Measurements from ENCODE around the gene RMI2.
"Not testable (repeated sequence)": the region's sequence is repeated elsewhere in the genome, so short reads cannot be mapped to it uniquely, and the experiment has no call there.

DNA sequence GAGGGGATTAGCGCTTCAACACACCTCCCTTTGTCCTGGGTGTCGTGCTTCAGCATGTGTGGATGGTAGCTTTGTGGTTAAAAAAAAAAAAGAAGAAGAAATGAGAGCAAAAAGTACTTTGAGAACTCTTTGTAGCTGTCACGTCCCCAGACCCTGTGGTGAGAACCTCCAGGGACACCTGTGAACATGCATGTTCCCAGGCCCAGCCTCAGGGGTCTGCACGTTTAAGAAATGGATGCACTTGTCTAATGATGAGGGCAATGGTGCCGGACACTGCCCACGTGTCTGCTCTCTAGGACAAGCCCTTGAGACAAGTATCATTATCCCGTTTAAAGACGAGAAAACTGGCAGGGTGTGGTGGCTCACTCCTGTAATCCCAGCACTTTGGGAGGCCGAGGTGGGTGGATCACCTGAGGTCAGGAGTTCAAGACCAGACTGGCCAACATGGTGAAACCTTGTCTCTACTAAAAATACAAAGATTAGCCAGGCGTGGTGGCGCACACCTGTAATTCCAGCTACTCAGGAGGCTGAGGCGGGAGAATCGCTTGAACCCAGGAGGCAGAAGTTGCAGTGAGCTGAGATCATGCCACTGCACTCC is 46.2 kb upstream of the RMI2 start:
- not testable (repeated sequence) for TF ChIP-seq CTCF (IDR thresholded peaks at IDR 0.05; ENCODE audit: low read depth, low read length, missing input control); RAD21 (IDR thresholded peaks at IDR 0.05)
- TF ChIP-seq, protein P1, sequence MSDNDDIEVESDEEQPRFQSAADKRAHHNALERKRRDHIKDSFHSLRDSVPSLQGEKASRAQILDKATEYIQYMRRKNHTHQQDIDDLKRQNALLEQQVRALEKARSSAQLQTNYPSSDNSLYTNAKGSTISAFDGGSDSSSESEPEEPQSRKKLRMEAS (IDR thresholded peaks at IDR 0.05), result not testable (repeated sequence)

Data from liver (tissue), 3 donors.